HG03575 (cell line): ENCODE measurements around the gene STK32C.

ENCODE experiments used
- ATAC-seq: cut with Tn5 transposase; IDR thresholded peaks from one replicate; pipeline ENCODE4 v1.9.1; 2021; ENCODE audit not compliant: unreplicated experiment, insufficient number of reproducible peaks, low FRiP score; ENCODE audit errors: extremely low read depth

Gene STK32C

GRCh38 chr10:132257271-132257670 lies 50.5 kb downstream of the STK32C start:
- ATAC-seq: no peak

DNA sequence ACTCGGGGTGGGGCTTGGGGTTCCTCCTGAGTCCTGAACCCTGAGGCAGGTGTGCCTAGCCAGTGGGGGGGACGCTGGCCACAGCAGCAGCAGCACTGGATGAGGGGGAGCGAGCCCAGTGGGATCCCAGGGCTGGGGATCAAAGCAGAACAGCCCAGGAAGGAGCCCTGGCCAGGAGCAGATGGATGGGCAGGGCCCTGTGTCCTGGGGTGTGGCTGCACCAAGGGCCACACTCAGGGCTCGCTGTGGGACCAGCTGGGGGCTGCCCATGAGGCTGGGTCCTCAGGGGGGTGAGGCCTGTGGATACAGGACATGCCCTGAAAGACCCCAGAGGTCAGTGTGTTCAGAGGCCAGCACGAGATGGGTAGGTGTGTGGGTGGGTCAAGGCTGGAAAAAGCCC lies 50.9 kb downstream of the STK32C start:
- no peak for ATAC-seq

DNA sequence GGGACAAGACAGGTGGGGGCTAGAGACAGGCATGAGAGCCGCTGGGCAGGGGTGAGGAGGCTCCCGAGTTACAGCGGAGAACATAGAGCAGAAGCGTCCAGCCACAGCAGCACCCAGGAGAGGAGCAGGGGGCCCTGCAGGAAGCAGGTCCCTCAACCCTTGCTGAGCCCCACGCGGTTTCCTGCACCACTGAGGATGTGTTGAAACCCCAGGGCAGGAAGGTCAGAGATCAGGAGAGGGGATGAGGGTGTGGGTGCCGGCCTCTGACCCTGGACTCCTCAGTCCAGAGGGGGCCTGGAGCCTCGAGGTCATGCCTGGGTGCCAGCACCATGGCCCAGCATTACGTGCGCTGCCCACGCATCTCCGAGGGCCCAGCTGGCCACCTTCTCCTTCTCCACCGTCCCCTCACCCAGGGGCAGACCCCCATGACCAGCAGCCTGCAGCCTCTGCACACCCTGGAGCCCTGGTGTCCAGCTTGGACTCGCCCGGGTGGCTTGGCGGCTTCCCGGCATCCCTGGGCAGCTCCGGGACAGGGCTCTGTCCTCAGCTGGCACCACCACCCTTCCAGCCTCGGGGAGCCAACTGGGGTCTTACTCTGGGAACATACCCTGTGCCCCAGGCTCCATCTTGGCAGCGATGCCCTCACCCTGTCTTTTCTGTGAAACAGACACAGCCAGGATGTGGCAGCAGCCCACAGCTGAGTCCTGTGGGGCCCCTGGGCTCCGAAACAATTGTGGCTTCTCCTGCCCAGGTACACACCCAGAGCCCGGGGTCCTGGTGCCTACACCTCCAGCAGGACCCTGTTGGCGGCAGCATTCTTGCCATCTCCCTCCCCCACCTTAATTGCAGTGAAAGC lies 52.0 kb downstream of the STK32C start:
- ATAC-seq: no peak

- no peak for ATAC-seq
Observed at GRCh38 chr10:132254841-132255240, 52.9 kb downstream of the STK32C start.

DNA sequence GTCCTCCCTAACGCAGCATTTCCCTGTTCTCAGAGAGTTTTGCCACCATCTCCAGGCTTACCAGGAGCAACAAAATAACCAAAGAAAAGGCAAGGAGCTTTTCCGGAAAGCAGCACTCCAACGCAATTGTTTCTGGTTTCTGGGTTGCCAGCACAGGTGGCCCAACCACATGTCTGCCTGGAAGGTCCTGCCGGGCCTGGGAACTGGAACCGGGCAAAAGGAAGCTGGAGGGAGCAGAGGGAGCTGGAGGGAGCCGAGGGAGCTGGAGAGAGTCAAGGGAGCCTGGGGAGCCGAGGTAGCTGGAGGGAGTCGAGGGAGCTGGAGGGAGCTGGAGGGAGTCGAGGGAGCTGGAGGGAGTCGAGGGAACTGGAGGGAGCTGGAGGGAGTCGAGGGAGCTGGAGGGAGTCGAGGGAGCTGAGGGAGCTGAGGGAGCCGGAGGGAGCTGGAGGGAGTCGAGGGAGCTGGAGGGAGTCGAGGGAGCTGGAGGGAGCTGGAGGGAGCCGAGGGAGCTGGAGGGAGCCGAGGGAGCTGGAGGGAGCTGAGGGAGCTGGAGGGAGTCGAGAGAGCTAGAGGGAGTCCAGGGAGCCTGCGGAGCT lies 54.6 kb downstream of the STK32C start:
- no peak for ATAC-seq

DNA sequence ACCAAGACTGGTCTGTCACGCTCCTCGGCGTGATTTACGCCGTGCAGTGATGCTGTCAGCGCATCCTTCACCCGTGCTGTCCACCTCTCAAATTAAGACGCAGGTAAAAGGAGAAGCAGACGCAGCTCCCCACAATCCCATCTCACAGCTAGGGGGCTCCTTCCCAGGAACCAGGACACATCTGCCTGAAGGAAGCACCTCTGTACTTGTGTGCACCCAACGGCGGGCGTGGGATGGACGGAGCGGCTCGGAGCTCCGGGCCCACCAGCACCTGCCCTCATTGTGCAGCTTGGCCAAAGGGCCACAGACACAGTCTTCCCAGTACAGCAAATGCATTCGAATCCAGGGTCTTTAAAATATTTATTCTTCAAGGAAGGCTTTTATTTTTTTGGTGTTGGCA lies 55.3 kb downstream of the STK32C start:
- ATAC-seq: no peak

GRCh38 chr10:132251928-132252327 lies 55.8 kb downstream of the STK32C start:
- ATAC-seq: no peak

DNA sequence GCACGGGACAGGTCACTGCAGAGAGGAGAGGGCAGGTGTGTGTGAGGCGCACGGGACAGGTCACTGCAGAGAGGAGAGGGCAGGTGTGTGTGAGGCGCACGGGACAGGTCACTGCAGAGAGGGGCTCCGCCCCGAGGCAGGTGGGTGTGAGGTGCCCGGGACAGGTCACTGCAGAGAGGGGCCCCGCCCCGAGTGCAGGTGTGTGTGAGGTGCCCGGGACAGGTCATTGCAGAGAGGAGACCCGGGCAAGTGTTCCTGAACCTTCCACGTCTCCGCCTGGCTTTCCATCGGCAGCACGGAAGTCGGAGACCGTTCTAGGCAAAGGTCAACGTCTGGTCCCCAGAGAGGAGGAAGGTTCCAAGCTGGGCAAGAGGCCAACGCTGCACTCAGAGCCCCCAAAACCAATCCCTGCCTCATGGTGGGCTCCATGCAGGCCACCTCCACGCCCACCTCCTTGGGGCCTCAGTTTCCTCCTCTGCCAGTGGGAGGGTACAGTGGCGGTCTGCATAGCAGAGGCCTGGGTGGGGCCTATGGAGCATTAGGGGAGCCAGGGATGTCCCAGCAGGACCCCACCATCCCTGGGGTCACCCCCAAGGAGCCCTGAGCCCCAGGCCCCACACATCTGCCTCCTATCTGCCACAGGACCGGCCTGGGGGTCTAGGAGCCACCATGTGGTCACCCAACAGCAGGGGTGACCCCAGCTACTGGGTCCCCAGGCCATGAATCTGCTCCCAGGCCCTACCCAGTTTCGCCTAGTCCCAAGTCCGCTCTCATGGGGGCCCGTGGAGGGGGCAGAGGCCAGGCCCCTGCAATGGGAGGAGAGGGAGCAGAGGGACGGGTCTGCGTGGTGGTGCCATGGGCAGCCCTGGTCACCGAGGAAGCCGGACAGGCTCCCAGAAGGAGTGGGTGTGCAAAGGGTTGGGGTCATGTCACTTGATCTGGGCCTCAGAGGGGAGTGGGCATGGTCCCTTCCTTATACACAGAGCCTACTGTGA lies 57.0 kb downstream of the STK32C start:
- no peak for ATAC-seq

GRCh38 chr10:132249824-132250375 lies 57.9 kb downstream of the STK32C start:
- ATAC-seq: no peak

DNA sequence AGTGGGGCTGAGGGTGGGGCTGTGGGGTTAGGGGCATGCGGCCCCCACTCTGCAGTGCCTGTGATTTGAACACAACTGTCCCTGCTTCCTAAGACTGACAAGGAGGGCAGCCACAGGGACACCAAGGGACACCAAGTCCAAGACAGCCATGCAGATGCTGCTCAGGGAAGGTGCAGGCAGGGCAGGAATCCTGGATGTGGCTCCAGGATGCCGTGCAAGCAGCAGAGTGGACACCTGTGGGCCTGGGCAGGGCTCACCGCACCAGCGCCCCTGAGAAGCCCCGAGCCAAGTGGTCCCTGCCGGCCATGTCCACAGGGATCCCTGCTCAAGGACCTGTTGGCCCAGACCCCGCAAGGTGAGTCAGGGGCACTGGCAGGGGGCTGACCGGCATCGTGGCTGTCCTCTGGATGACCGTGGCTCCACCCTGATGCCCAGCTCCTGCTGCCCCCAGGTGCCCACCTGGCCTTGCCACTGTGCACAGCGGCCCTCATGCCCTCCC lies 58.5 kb downstream of the STK32C start:
- no peak for ATAC-seq

DNA sequence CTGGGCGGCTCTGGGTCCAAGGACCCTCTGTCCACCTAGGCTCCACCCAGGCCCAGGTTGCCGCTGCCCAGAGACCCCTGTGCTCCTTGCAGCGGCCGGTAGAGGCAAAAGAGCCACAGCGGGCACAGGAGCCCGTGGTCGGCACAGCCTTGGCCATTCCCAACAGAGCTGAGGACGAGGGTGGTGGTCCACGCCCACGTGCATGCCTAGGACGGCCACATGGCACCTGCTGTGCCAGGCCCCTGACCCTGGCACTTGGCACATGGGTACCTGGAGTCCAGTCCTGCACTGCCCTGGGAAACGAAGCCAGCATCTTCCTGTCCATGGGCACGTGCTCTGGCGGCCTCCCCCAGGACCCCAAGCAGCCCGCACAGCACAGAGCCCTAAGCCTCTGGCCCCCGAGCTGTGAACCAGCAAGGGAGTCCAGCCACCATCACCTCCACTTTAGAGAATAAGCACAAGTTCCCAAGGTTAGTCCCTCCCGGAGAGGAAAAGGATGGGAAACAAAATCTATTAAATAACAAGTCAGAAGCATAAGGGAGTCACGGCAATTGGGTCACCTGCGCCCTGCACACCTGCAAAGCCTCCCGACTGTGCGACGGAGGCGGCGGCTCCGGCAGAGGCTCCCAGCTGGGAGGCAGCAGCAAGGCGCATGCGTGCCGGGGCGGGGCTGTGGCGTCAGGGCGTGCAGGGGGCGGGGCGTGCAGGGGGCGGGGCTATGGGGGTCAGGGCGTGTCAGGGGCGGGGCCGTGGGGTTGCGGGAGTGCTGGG lies 59.1 kb downstream of the STK32C start:
- ATAC-seq: no peak

- ATAC-seq: no peak
Observed at GRCh38 chr10:132247943-132248342, 59.8 kb downstream of the STK32C start.

- no peak for ATAC-seq
Observed at GRCh38 chr10:132246296-132246695, 61.5 kb downstream of the STK32C start.

- no peak for ATAC-seq
Observed at GRCh38 chr10:132245056-132245455, 62.7 kb downstream of the STK32C start.

DNA sequence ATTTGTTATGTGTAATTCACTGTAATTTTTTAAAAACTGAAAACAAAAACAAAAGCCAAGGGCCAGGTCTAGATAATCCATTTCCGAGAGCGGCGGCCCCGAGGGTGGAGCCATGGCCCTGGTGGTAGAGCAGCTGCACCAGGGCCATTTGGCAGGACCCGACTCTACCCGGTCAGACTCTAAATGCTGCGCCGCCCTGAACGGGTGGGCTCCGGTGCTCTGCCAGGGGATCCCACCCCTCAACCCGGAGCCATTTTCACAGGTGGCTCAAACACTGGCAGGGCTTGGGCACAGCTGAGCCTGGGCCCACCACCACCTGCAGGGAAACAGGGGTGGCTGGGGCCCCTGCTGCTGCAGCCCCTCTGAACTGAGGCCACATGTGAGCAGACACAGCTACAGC lies 64.1 kb downstream of the STK32C start:
- ATAC-seq: no peak

DNA sequence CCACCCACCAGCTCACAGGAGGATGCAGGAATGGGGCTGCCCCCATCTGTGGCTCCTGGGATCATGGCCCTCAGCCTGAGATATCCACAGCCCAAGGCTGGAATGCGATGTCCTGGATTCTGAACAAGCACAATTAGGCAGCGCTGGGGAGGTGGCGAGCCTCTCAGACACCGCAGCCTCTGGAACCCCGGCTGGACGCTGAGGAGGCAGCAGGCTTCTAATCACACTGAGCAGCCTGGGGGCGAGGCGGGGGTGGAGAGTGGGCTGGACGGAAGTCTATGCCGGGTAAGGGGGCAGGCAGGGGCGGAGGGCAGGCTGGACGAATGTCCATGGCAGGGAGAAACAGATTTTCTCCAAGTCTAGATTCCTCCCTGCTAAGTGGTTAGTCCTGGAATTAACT lies 64.6 kb downstream of the STK32C start:
- no peak for ATAC-seq

GRCh38 chr10:132242103-132242840 lies 65.5 kb downstream of the STK32C start:
- no peak for ATAC-seq

- no peak for ATAC-seq
Observed at GRCh38 chr10:132241496-132241895, 66.3 kb downstream of the STK32C start.
